Measurements from ENCODE around the gene NOXO1. TPM values are rescaled to one million over a fixed set of nuclear protein-coding genes. Genes with fewer than 3 reads are reported as not detected.

Gene NOXO1
- total and polyA plus RNA-seq, 2 donors (not counting 3 experiments of a cell fraction or from before 2014, with no cell fraction given) = 0.37 to 0.60 TPM

DNA sequence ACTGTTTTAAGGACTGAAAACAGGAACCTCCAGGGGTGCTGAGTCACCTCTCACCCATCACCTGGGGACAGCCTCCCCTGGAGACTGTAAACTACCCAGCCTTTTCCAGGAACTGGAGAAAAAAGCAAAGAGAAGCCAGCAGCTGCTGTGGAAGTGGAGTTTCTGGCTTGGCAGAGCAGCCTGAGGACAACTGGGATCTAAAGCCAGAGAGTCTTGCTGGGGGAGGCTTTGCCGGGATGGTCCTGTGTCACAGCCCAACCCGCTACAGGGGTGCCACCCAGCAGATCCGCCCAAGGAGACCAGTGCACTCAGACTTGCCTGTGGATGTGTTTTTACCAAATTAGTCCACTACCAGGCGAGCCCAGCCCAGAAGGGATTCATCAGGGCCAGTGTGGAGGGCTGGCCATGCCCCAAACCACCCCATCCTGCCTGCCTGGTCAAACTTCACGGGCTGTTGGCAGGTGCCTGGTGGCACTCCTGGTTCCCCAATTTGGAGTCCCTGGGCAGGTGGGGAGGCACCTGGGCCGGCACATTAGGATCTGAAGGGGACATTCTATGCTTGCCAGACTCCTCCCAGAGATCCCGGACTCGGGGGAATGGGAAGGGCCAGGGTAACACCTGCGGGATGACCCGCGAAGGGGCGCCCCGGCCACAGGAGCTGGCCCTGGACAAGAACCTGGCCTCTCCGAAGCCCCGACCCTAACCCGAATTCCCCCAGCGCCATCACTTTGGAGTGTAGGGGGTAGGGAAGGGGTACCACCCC is 39.0 kb downstream of the NOXO1 start:
- Histone ChIP-seq H3K27me3 (ENCODE audit: control insufficient read depth in 2 of 2, insufficient read depth in 2 of 2, low read length in 2 of 2) (no peaks in the 10 kb centered on the region), H3K9me1 (replicated peaks; ENCODE audit: control insufficient read depth, extremely low read depth, insufficient read depth, low read length) (no peaks in the 10 kb centered on the region), H3K79me2 (ENCODE audit: control insufficient read depth, insufficient read depth, low read length) (no peaks in the 10 kb centered on the region), H3K9me3 (replicated peaks; ENCODE audit: control insufficient read depth, insufficient read depth, low read length) (no peaks in the 10 kb centered on the region), H3K4me2 (ENCODE audit: insufficient read depth, low read length) (peak overlapping the region; percentile 58), H3K4me1 (ENCODE audit: control insufficient read depth, extremely low read depth, insufficient read depth, low read length) (peaks cover 12% of the 10 kb centered on the region), H2AFZ (ENCODE audit: low read depth, low read length) (peak overlapping the region; percentile 81), H4K20me1 (replicated peaks; ENCODE audit: control insufficient read depth, extremely low read depth, insufficient read depth, low read length) (no peaks in the 10 kb centered on the region), H3K4me3 (replicated peaks in 1 of 3; ENCODE audit: insufficient read depth in 1 of 3, low read depth in 1 of 3, low read length in 3 of 3) (peak overlapping the region; percentile 53 to 89 (median 62)), H3K9ac (replicated peaks; ENCODE audit: extremely low read depth, insufficient read depth, low read length) (peak overlapping the region; percentile 64), H3K27ac (ENCODE audit: insufficient read depth, low read depth, low read length) (no peak overlapping the region), H3K36me3 (ENCODE audit: control insufficient read depth in 2 of 2, extremely low read depth in 1 of 2, insufficient read depth in 2 of 2, low read length in 2 of 2) (peaks cover 0 to 15% of the 10 kb centered on the region in 2 experiments)
- ChIA-PET POLR2A (interaction anchor here (1.5 kb wide), 1 partner anchor 22 kb away, joined by 11 read pairs; the partner anchor contains the start of gene RPS2), CTCF (interaction anchor here (1.0 to 1.1 kb wide), 2 partner anchors 93 to 198 kb away, joined by 3 to 4 read pairs; no protein-coding TSS in a partner anchor)
- TF ChIP-seq POLR2AphosphoS5 (IDR thresholded peaks at IDR 0.05; ENCODE audit: insufficient read depth, low read depth, low read length) = no peak
- TF ChIP-seq, protein P1, sequence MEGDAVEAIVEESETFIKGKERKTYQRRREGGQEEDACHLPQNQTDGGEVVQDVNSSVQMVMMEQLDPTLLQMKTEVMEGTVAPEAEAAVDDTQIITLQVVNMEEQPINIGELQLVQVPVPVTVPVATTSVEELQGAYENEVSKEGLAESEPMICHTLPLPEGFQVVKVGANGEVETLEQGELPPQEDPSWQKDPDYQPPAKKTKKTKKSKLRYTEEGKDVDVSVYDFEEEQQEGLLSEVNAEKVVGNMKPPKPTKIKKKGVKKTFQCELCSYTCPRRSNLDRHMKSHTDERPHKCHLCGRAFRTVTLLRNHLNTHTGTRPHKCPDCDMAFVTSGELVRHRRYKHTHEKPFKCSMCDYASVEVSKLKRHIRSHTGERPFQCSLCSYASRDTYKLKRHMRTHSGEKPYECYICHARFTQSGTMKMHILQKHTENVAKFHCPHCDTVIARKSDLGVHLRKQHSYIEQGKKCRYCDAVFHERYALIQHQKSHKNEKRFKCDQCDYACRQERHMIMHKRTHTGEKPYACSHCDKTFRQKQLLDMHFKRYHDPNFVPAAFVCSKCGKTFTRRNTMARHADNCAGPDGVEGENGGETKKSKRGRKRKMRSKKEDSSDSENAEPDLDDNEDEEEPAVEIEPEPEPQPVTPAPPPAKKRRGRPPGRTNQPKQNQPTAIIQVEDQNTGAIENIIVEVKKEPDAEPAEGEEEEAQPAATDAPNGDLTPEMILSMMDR (IDR thresholded peaks at IDR 0.05; ENCODE audit: extremely low read depth in 1 of 2, insufficient read depth in 1 of 2, low read depth in 1 of 2, low read length in 2 of 2) = no peak
- no peak for TF ChIP-seq GATA2 (IDR thresholded peaks at IDR 0.05; ENCODE audit: insufficient read depth, insufficient read length, low read depth, low read length)
- TF ChIP-seq POLR2A (IDR thresholded peaks at IDR 0.05; ENCODE audit: low read depth, low read length) = no peak
- no peak for TF ChIP-seq EZH2 (IDR thresholded peaks at IDR 0.05; ENCODE audit: borderline replicate concordance, low read depth, low read length, severe bottlenecking)
- no peak for TF ChIP-seq FOS (IDR thresholded peaks at IDR 0.05; ENCODE audit: borderline replicate concordance, insufficient read depth, low read length)
- TF ChIP-seq MYC (IDR thresholded peaks at IDR 0.05; ENCODE audit: low read depth, low read length) = no peak
- no peak for TF ChIP-seq JUN (IDR thresholded peaks at IDR 0.05; ENCODE audit: borderline replicate concordance, insufficient read depth, insufficient read length, low read depth)
- no peak for TF ChIP-seq MAX (IDR thresholded peaks at IDR 0.05; ENCODE audit: insufficient read depth, insufficient read length)
- dilution Hi-C loops (cut with MboI; ENCODE audit: extremely low pct_ligation_motif_present, low sequenced_read_pairs) (no loop called here), intact Hi-C loops (cut with micrococcal nuclease) (loop anchor here (2.0 kb wide), 1 partner anchor 13 kb away; no protein-coding TSS in a partner anchor)
- FAIRE-seq (no peak), DNase-seq (ENCODE audit: low read depth, low spot score) (no peak)
- BruUV-seq (replicated peaks) = TSS peak; percentile 27

All from endothelial cell of umbilical vein (primary cell).